B cell (primary cell): ENCODE data around the gene SDR9C7. TPM values are rescaled to one million over a fixed set of nuclear protein-coding genes. Genes with fewer than 3 reads are reported as not detected.

Experiments used
- ATAC-seq: fragments of 200-7000 bp; cut with Tn5 transposase; one replicate; pipeline ENCODE4 v1.10.0; 2021; ENCODE audit warnings: low read depth, mild to moderate bottlenecking, moderate number of reproducible peaks, moderate library complexity
- CTCF ChIA-PET: fragments of 350-600 bp; sonication (Branson Sonifier 250); formaldehyde crosslinking; loops from one replicate; lab custom pipeline; 2021; ENCODE audit warnings: antibody characterized with exemption, inconsistent platforms; lab: Charles Lee
- POLR2A ChIA-PET: fragments of 350-600 bp; sonication (Branson Sonifier 250); formaldehyde crosslinking; loops from one replicate; lab custom pipeline; 2021; ENCODE audit warnings: antibody characterized with exemption; lab: Charles Lee
- DNase-seq: peaks from one replicate; pipeline ENCODE4 v3.0.0; 2013
- H2AFZ ChIP-seq: 2 replicates; pipeline ENCODE4 v1.6.1; 2012; ENCODE audit warnings: mild to moderate bottlenecking, low read depth, low read length; ENCODE audit not compliant: insufficient read depth, poor library complexity, severe bottlenecking
- H3K27ac ChIP-seq, 2 donors: 1 replicate in 1 of 2; 2 replicates in 1 of 2; pipeline ENCODE4 v1.5.1; 2012 to 2013; ENCODE audit warnings: low read length in 2 of 2, mild to moderate bottlenecking in 2 of 2, moderate library complexity in 1 of 2
- H3K27me3 ChIP-seq, 4 experiments: fragments of 200-600 bp in 1 of 4; sonication (generic) in 1 of 4; replicated peaks in 1 of 4; 1 replicate in 2 of 4; 2 replicates in 2 of 4; pipeline versions ENCODE4 v1.6.1 to v1.7.0; 2013 to 2016; ENCODE audit warnings: low read length in 3 of 4, mild to moderate bottlenecking in 2 of 4, mixed read lengths in 1 of 4, moderate library complexity in 1 of 4; ENCODE audit not compliant: insufficient read depth in 4 of 4, control insufficient read depth in 3 of 4; ENCODE audit errors: control extremely low read depth in 1 of 4
- H3K36me3 ChIP-seq, 2 experiments: replicated peaks in 1 of 2; 1 replicate in 1 of 2; 2 replicates in 1 of 2; pipeline versions ENCODE4 v1.6.1 to v1.7.1; 2013; ENCODE audit warnings: low read length in 1 of 2; ENCODE audit not compliant: insufficient read depth in 2 of 2, control insufficient read depth in 1 of 2; ENCODE audit errors: control extremely low read depth in 1 of 2, extremely low read depth in 1 of 2
- H3K4me1 ChIP-seq, 2 donors: fragments of 200-600 bp in 1 of 2; sonication (generic) in 1 of 2; 1 replicate in 1 of 2; 2 replicates in 1 of 2; pipeline versions ENCODE4 v1.5.1 to v1.6.1; 2013 to 2017; ENCODE audit warnings: low read length in 2 of 2; ENCODE audit not compliant: control insufficient read depth in 2 of 2, insufficient read depth in 2 of 2
- H3K4me2 ChIP-seq: replicated peaks from 2 replicates; pipeline ENCODE3; 2012; ENCODE audit warnings: mild to moderate bottlenecking, low read depth, low read length; ENCODE audit not compliant: poor library complexity, severe bottlenecking
- H3K4me3 ChIP-seq, 5 experiments: fragments of 200-600 bp in 1 of 5; sonication (generic) in 1 of 5; 1 replicate in 3 of 5; 2 replicates in 2 of 5; pipeline versions ENCODE4 v1.5.1 to v1.7.0; 2011 to 2016; ENCODE audit warnings: low read length in 4 of 5, mild to moderate bottlenecking in 4 of 5, low read depth in 2 of 5, control low read depth in 1 of 5, moderate library complexity in 1 of 5; ENCODE audit not compliant: insufficient read depth in 1 of 5; ENCODE audit errors: control extremely low read depth in 1 of 5, extremely low read depth in 1 of 5
- H3K79me2 ChIP-seq: fragments of 200-600 bp; sonication (generic); one replicate; pipeline ENCODE4 v1.6.0; 2016; ENCODE audit warnings: low read length; ENCODE audit not compliant: control insufficient read depth, insufficient read depth
- H3K9ac ChIP-seq: fragments of 200-600 bp; sonication (generic); 2 replicates; pipeline ENCODE4 v1.6.1; 2017; ENCODE audit warnings: mild to moderate bottlenecking, low read length, moderate library complexity
- H3K9me3 ChIP-seq, 3 donors: one replicate each; pipeline versions ENCODE4 v1.6.1 to v1.7.1; 2013; ENCODE audit warnings: low read length in 2 of 3; ENCODE audit not compliant: control insufficient read depth in 2 of 3, insufficient read depth in 1 of 3; ENCODE audit errors: control extremely low read depth in 1 of 3
- H4K20me1 ChIP-seq: 2 replicates; pipeline ENCODE4 v1.6.0; 2012; ENCODE audit warnings: mild to moderate bottlenecking, low read length; ENCODE audit not compliant: insufficient read depth, control insufficient read depth, poor library complexity, severe bottlenecking
- H3K27ac Mint-ChIP-seq: one replicate; pipeline ENCODE4 v1.8.0; 2021; ENCODE audit warnings: mixed read lengths
- H3K27me3 Mint-ChIP-seq: one replicate; pipeline ENCODE4 v1.8.0; 2021; ENCODE audit warnings: mixed read lengths
- H3K4me1 Mint-ChIP-seq: one replicate; pipeline ENCODE4 v1.8.0; 2021; ENCODE audit warnings: mixed read lengths
- H3K4me3 Mint-ChIP-seq: one replicate; pipeline ENCODE4 v1.8.0; 2021; ENCODE audit warnings: mixed read lengths
- H3K9me3 Mint-ChIP-seq: one replicate; pipeline ENCODE4 v1.8.0; 2022; ENCODE audit warnings: mixed read lengths; ENCODE audit not compliant: insufficient read depth
- CTCF ChIP-seq: fragments of 200-600 bp; IDR thresholded peaks from one replicate; pipeline ENCODE4 v1.8.0; 2022; ENCODE audit warnings: antibody characterized with exemption, mild to moderate bottlenecking
- EZH2 ChIP-seq: IDR thresholded peaks from 2 replicates; pipeline ENCODE4 v1.6.1; 2012; ENCODE audit warnings: borderline replicate concordance, low read depth, mild to moderate bottlenecking, moderate library complexity, low read length; ENCODE audit not compliant: insufficient read depth, poor library complexity, severe bottlenecking
- WGBS: methylation state at CpG from one replicate; pipeline ENCODE4 v1.1.5; 2013; ENCODE audit warnings: missing lambda C conversion rate; ENCODE audit not compliant: insufficient coverage; 5-methylcytosine and 5-hydroxymethylcytosine counted together
- intact Hi-C: fragments of 100-400 bp; cut with micrococcal nuclease; formaldehyde crosslinking; loops from one replicate; pipeline ENCODE4 v1.10.0; 2022
- polyA plus RNA-seq: library from polyadenylated mRNA; depleted of rRNA; stranded (reverse); fragments of >200 nt; gene quantifications from 2 replicates; pipeline ENCODE4 v1.2.3, GENCODE V29; 2012
- total RNA-seq, 2 donors: library from RNA; stranded (reverse); fragments of 120-200 nt in 1 of 2; gene quantifications; 1 replicate in 1 of 2; 2 replicates in 1 of 2; pipeline versions ENCODE4 v1.2.3 to v1.2.4, GENCODE V29; 2013 to 2022

SDR9C7 gene
- total and polyA plus RNA-seq, 2 donors (not counting 1 experiment from before 2014, with no cell fraction given), result not detected

DNA sequence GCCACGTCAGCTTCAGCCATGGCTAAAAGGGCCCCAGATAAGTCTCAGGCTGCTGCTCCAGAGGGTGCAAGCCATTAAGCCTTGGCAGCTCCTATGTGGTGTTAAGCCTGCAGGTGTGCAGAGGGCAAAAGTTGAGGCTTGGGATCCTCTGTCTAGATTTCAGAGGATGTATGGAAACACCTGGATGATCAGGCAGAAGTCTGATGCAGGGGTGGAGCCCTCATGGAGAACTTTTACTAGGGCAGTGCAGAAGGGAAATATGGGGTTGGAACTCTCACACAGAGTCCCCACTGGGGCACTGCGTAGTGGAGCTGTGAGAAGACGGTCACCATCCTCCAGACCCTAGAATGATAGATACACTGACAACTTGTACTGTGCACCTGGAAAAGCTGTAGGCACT is 47.9 kb downstream of the SDR9C7 start:
- Histone ChIP-seq H3K9me3 (peaks cover 1 to 17% (median 16%) of the 10 kb centered on the region in 3 donors), H4K20me1 (no peaks in the 10 kb centered on the region), H2AFZ (no peak overlapping the region), H3K4me2 (no peak overlapping the region), H3K79me2 (no peaks in the 10 kb centered on the region), H3K4me1 (no peaks in the 10 kb centered on the region), H3K4me3 (no peak overlapping the region), H3K27me3 (peaks cover 0 to 9% (median 5%) of the 10 kb centered on the region in 4 experiments), H3K27ac (no peak overlapping the region), H3K9ac (no peak overlapping the region), H3K36me3 (no peaks in the 10 kb centered on the region)
- H3K4me3 Mint-ChIP-seq, result no peak overlapping the region
- TF ChIP-seq CTCF (no peak), EZH2 (no peak)
- ChIA-PET CTCF (no interaction called here), POLR2A (no interaction called here)
- H3K27ac Mint-ChIP-seq, result no peak overlapping the region
- peaks cover 26% of the 10 kb centered on the region for H3K9me3 Mint-ChIP-seq
- WGBS, result 89% methylated on average over 3 of the region's 3 CpGs
- intact Hi-C loops, result no loop called here
- no peaks in the 10 kb centered on the region for H3K4me1 Mint-ChIP-seq
- peaks cover 45% of the 10 kb centered on the region for H3K27me3 Mint-ChIP-seq
- DNase-seq (no peak), ATAC-seq (no peak)

- no peak overlapping the region for H3K4me2 ChIP-seq
- DNase-seq (no peak), ATAC-seq (no peak)
- POLR2A ChIA-PET, result no interaction called here
- WGBS, result 91% methylated on average over 1 of the region's 1 CpG
- H3K36me3 ChIP-seq, result no peaks in the 10 kb centered on the region
- H3K4me1 Mint-ChIP-seq, result no peaks in the 10 kb centered on the region
- intact Hi-C loops, result no loop called here
- peaks cover 0 to 11% (median 5%) of the 10 kb centered on the region in 4 experiments for H3K27me3 ChIP-seq
- H3K27me3 Mint-ChIP-seq, result peaks cover 37% of the 10 kb centered on the region
- CTCF ChIA-PET, result no interaction called here
- H3K27ac ChIP-seq, result no peak overlapping the region
- H3K9ac ChIP-seq, result no peak overlapping the region
- no peak overlapping the region for H3K4me3 Mint-ChIP-seq
- no peak overlapping the region for H2AFZ ChIP-seq
- peaks cover 27% of the 10 kb centered on the region for H3K9me3 Mint-ChIP-seq
- H3K27ac Mint-ChIP-seq, result no peak overlapping the region
- no peaks in the 10 kb centered on the region for H3K4me1 ChIP-seq
- H3K4me3 ChIP-seq, result no peak overlapping the region
- H4K20me1 ChIP-seq, result no peaks in the 10 kb centered on the region
- no peaks in the 10 kb centered on the region for H3K79me2 ChIP-seq
- peaks cover 2 to 17% (median 16%) of the 10 kb centered on the region in 3 donors for H3K9me3 ChIP-seq
- TF ChIP-seq CTCF, result no peak
- TF ChIP-seq EZH2, result no peak
Observed at GRCh38 chr12:56885316-56885715, 48.9 kb downstream of the SDR9C7 start.
